Smooth muscle cell (in vitro differentiated cells): ENCODE results near the gene PLA2G2C. TPM values are rescaled to one million over a fixed set of nuclear protein-coding genes. Genes with fewer than 3 reads are reported as not detected.

Experiments used
- DNase-seq: peaks from one replicate; lab custom pipeline; 2025; ENCODE audit not compliant: unreplicated experiment; lab: John Stamatoyannopoulos, UW
- H2AFZ ChIP-seq: fragments of 200-600 bp; sonication (generic); 2 replicates; pipeline ENCODE4 v1.6.0; 2016; ENCODE audit warnings: antibody characterized with exemption, low read depth, mild to moderate bottlenecking
- H3F3A ChIP-seq: fragments of 200-600 bp; sonication (generic); 2 replicates; pipeline ENCODE4 v1.6.0; 2017; ENCODE audit warnings: antibody characterized with exemption, low read depth
- H3K27ac ChIP-seq: fragments of 200-600 bp; sonication (generic); 2 replicates; pipeline ENCODE4 v1.5.1; 2016; ENCODE audit warnings: low read depth, mild to moderate bottlenecking
- H3K27me3 ChIP-seq: fragments of 200-600 bp; sonication (generic); 2 replicates; pipeline ENCODE4 v1.6.1; 2016; ENCODE audit warnings: low read depth, mild to moderate bottlenecking
- H3K36me3 ChIP-seq: fragments of 200-600 bp; sonication (generic); 2 replicates; pipeline ENCODE4 v1.5.1; 2016; ENCODE audit warnings: low read depth
- H3K4me1 ChIP-seq: fragments of 200-600 bp; sonication (generic); 2 replicates; pipeline ENCODE4 v1.5.1; 2016; ENCODE audit warnings: low read depth
- H3K4me2 ChIP-seq: fragments of 200-600 bp; sonication (generic); 2 replicates; pipeline ENCODE4 v1.6.0; 2016; ENCODE audit warnings: mild to moderate bottlenecking
- H3K4me3 ChIP-seq: fragments of 200-600 bp; sonication (generic); 2 replicates; pipeline ENCODE4 v1.5.1; 2016; ENCODE audit warnings: mild to moderate bottlenecking
- H3K79me2 ChIP-seq: fragments of 200-600 bp; sonication (generic); 2 replicates; pipeline ENCODE4 v1.6.0; 2016; ENCODE audit warnings: low read depth, mild to moderate bottlenecking
- H3K9ac ChIP-seq: fragments of 200-600 bp; sonication (generic); 2 replicates; pipeline ENCODE4 v1.6.0; 2016; ENCODE audit warnings: low read depth
- H3K9me3 ChIP-seq: fragments of 200-600 bp; sonication (generic); replicated peaks from 2 replicates; pipeline ENCODE4 v1.5.1; 2016; ENCODE audit warnings: low read depth
- H4K20me1 ChIP-seq: fragments of 200-600 bp; sonication (generic); 2 replicates; pipeline ENCODE4 v1.6.0; 2016; ENCODE audit warnings: low read depth
- CTCF ChIP-seq: fragments of 200-600 bp; sonication (generic); IDR thresholded peaks from 2 replicates; pipeline ENCODE4 v1.5.1; 2017; ENCODE audit warnings: borderline replicate concordance, mild to moderate bottlenecking, antibody characterized with exemption; ENCODE audit not compliant: insufficient read depth, poor library complexity, severe bottlenecking
- WGBS: methylation state at CpG from one replicate; pipeline ENCODE4 v1.1.7; 2016; ENCODE audit warnings: low lambda C conversion rate; 5-methylcytosine and 5-hydroxymethylcytosine counted together
- polyA plus RNA-seq: library from polyadenylated mRNA; unstranded; fragments of >200 nt; fragmentation: Nextera tagmentation; extraction: Ambion mirVana; gene quantifications from 2 replicates; pipeline ENCODE4 v1.2.1, GENCODE V29; 2016
- total RNA-seq: library from RNA; depleted of rRNA; stranded (reverse); fragments of >200 nt; gene quantifications from 2 replicates; pipeline ENCODE4 v1.2.3, GENCODE V29; 2014

The PLA2G2C gene
- total and polyA plus RNA-seq, 2 experiments from 2014 or later, result 0.09 TPM; not detected in 1

- DNase-seq, result no peak
- H3F3A ChIP-seq, result no peaks in the 10 kb centered on the region
- no peak overlapping the region for H2AFZ ChIP-seq
- H3K9ac ChIP-seq, result no peak overlapping the region
- no peaks in the 10 kb centered on the region for H4K20me1 ChIP-seq
- H3K4me2 ChIP-seq, result no peak overlapping the region
- H3K4me3 ChIP-seq, result no peak overlapping the region
- no peaks in the 10 kb centered on the region for H3K9me3 ChIP-seq
- no peaks in the 10 kb centered on the region for H3K27me3 ChIP-seq
- 97% methylated on average over 6 of the region's 6 CpGs for WGBS
- H3K36me3 ChIP-seq, result no peaks in the 10 kb centered on the region
- no peaks in the 10 kb centered on the region for H3K79me2 ChIP-seq
- TF ChIP-seq CTCF, result no peak
- H3K27ac ChIP-seq, result no peak overlapping the region
- no peaks in the 10 kb centered on the region for H3K4me1 ChIP-seq
Measured at GRCh38 chr1:20138346-20138745, 48.0 kb downstream of the PLA2G2C start.

- no peak overlapping the region for H3K4me3 ChIP-seq
- no peaks in the 10 kb centered on the region for H3K36me3 ChIP-seq
- no peaks in the 10 kb centered on the region for H3K27me3 ChIP-seq
- no peak overlapping the region for H3K27ac ChIP-seq
- no peak overlapping the region for H3K4me2 ChIP-seq
- no peak overlapping the region for H3K9ac ChIP-seq
- H3K79me2 ChIP-seq, result no peaks in the 10 kb centered on the region
- no peak for TF ChIP-seq CTCF
- 95% methylated on average over 1 of the region's 1 CpG for WGBS
- no peaks in the 10 kb centered on the region for H4K20me1 ChIP-seq
- no peaks in the 10 kb centered on the region for H3K9me3 ChIP-seq
- no peak for DNase-seq
- no peak overlapping the region for H2AFZ ChIP-seq
- H3F3A ChIP-seq, result no peaks in the 10 kb centered on the region
- H3K4me1 ChIP-seq, result no peaks in the 10 kb centered on the region
Measured at GRCh38 chr1:20137604-20138003, 48.7 kb downstream of the PLA2G2C start.

- no peak for DNase-seq
- H3K4me3 ChIP-seq, result no peak overlapping the region
- WGBS, result 80% methylated on average over 4 of the region's 4 CpGs
- H3K4me2 ChIP-seq, result no peak overlapping the region
- no peaks in the 10 kb centered on the region for H4K20me1 ChIP-seq
- TF ChIP-seq CTCF, result no peak
- H3K36me3 ChIP-seq, result no peaks in the 10 kb centered on the region
- H3K27ac ChIP-seq, result no peak overlapping the region
- H2AFZ ChIP-seq, result no peak overlapping the region
- no peaks in the 10 kb centered on the region for H3K27me3 ChIP-seq
- H3F3A ChIP-seq, result no peaks in the 10 kb centered on the region
- no peaks in the 10 kb centered on the region for H3K79me2 ChIP-seq
- no peaks in the 10 kb centered on the region for H3K9me3 ChIP-seq
- no peaks in the 10 kb centered on the region for H3K4me1 ChIP-seq
- no peak overlapping the region for H3K9ac ChIP-seq
Measured at GRCh38 chr1:20137055-20137454, 49.3 kb downstream of the PLA2G2C start.

GRCh38 chr1:20136249-20136648 is 50.1 kb downstream of the PLA2G2C start:
- H3K79me2 ChIP-seq, result no peaks in the 10 kb centered on the region
- DNase-seq, result no peak
- no peak overlapping the region for H3K27ac ChIP-seq
- H3K4me3 ChIP-seq, result no peak overlapping the region
- no peak overlapping the region for H2AFZ ChIP-seq
- no peak overlapping the region for H3K4me2 ChIP-seq
- H3K4me1 ChIP-seq, result no peaks in the 10 kb centered on the region
- no peaks in the 10 kb centered on the region for H3K36me3 ChIP-seq
- H3K9me3 ChIP-seq, result no peaks in the 10 kb centered on the region
- no peaks in the 10 kb centered on the region for H3F3A ChIP-seq
- no peak for TF ChIP-seq CTCF
- H3K27me3 ChIP-seq, result no peaks in the 10 kb centered on the region
- no peak overlapping the region for H3K9ac ChIP-seq
- 98% methylated on average over 3 of the region's 3 CpGs for WGBS
- no peaks in the 10 kb centered on the region for H4K20me1 ChIP-seq
